Measurements from ENCODE around the gene FOXC1.

FOXC1 gene

GRCh38 chr6:1633366-1634021 lies 23.8 kb downstream of the FOXC1 start:
- H3K36me3 ChIP-seq (ENCODE audit: insufficient read depth, low read depth, low read length): no peaks in the 10 kb centered on the region
- no peak overlapping the region for H3K9ac ChIP-seq (ENCODE audit: low read depth, low read length)
- H3K4me1 ChIP-seq (ENCODE audit: insufficient read depth, low read length): no peaks in the 10 kb centered on the region
- no peak overlapping the region for H3K4me3 ChIP-seq (ENCODE audit: low read length)
- no peak overlapping the region for H3K27ac ChIP-seq (ENCODE audit: low read length)
- H3K9me3 ChIP-seq (ENCODE audit: insufficient read depth, low read depth, low read length): no peaks in the 10 kb centered on the region
- peaks cover 48% of the 10 kb centered on the region for H3K27me3 ChIP-seq (ENCODE audit: insufficient read depth, low read length)

- H3K9ac ChIP-seq (ENCODE audit: low read depth, low read length): no peak overlapping the region
- H3K27ac ChIP-seq (ENCODE audit: low read length): no peak overlapping the region
- no peak overlapping the region for H3K4me3 ChIP-seq (ENCODE audit: low read length)
- H3K9me3 ChIP-seq (ENCODE audit: insufficient read depth, low read depth, low read length): no peaks in the 10 kb centered on the region
- peaks cover 42% of the 10 kb centered on the region for H3K27me3 ChIP-seq (ENCODE audit: insufficient read depth, low read length)
- no peaks in the 10 kb centered on the region for H3K36me3 ChIP-seq (ENCODE audit: insufficient read depth, low read depth, low read length)
- no peaks in the 10 kb centered on the region for H3K4me1 ChIP-seq (ENCODE audit: insufficient read depth, low read length)
Observed at GRCh38 chr6:1634081-1634480, 24.4 kb downstream of the FOXC1 start.

- Histone ChIP-seq H3K9me3 (ENCODE audit: insufficient read depth, low read depth, low read length) (no peaks in the 10 kb centered on the region), H3K27ac (ENCODE audit: low read length) (no peak overlapping the region), H3K4me3 (ENCODE audit: low read length) (no peak overlapping the region), H3K4me1 (ENCODE audit: insufficient read depth, low read length) (no peaks in the 10 kb centered on the region), H3K27me3 (ENCODE audit: insufficient read depth, low read length) (peaks cover 28% of the 10 kb centered on the region), H3K9ac (ENCODE audit: low read depth, low read length) (no peak overlapping the region), H3K36me3 (ENCODE audit: insufficient read depth, low read depth, low read length) (no peaks in the 10 kb centered on the region)
Observed at GRCh38 chr6:1635305-1636010, 25.7 kb downstream of the FOXC1 start.

- Histone ChIP-seq H3K36me3 (ENCODE audit: insufficient read depth, low read depth, low read length) (no peaks in the 10 kb centered on the region), H3K27me3 (ENCODE audit: insufficient read depth, low read length) (peaks cover 19% of the 10 kb centered on the region), H3K9ac (ENCODE audit: low read depth, low read length) (no peak overlapping the region), H3K9me3 (ENCODE audit: insufficient read depth, low read depth, low read length) (no peaks in the 10 kb centered on the region), H3K4me3 (ENCODE audit: low read length) (no peak overlapping the region), H3K4me1 (ENCODE audit: insufficient read depth, low read length) (no peaks in the 10 kb centered on the region), H3K27ac (ENCODE audit: low read length) (no peak overlapping the region)
Observed at GRCh38 chr6:1636272-1636825, 26.6 kb downstream of the FOXC1 start.

GRCh38 chr6:1636971-1637871 lies 27.5 kb downstream of the FOXC1 start:
- peaks cover 16% of the 10 kb centered on the region for H3K27me3 ChIP-seq (ENCODE audit: insufficient read depth, low read length)
- H3K4me1 ChIP-seq (ENCODE audit: insufficient read depth, low read length): no peaks in the 10 kb centered on the region
- no peak overlapping the region for H3K4me3 ChIP-seq (ENCODE audit: low read length)
- no peaks in the 10 kb centered on the region for H3K9me3 ChIP-seq (ENCODE audit: insufficient read depth, low read depth, low read length)
- H3K9ac ChIP-seq (ENCODE audit: low read depth, low read length): no peak overlapping the region
- no peaks in the 10 kb centered on the region for H3K36me3 ChIP-seq (ENCODE audit: insufficient read depth, low read depth, low read length)
- no peak overlapping the region for H3K27ac ChIP-seq (ENCODE audit: low read length)

GRCh38 chr6:1639430-1639829 lies 29.7 kb downstream of the FOXC1 start:
- Histone ChIP-seq H3K27me3 (ENCODE audit: insufficient read depth, low read length) (peaks cover 9% of the 10 kb centered on the region; the same call in 1 of the 2 replicates), H3K4me1 (ENCODE audit: insufficient read depth, low read length) (no peaks in the 10 kb centered on the region), H3K36me3 (ENCODE audit: insufficient read depth, low read depth, low read length) (no peaks in the 10 kb centered on the region), H3K9me3 (ENCODE audit: insufficient read depth, low read depth, low read length) (no peaks in the 10 kb centered on the region), H3K4me3 (ENCODE audit: low read length) (no peak overlapping the region), H3K9ac (ENCODE audit: low read depth, low read length) (no peak overlapping the region), H3K27ac (ENCODE audit: low read length) (no peak overlapping the region)

GRCh38 chr6:1640476-1640875 lies 30.8 kb downstream of the FOXC1 start:
- Histone ChIP-seq H3K27me3 (ENCODE audit: insufficient read depth, low read length) (peaks cover 7% of the 10 kb centered on the region; the same call in 1 of the 2 replicates), H3K4me1 (ENCODE audit: insufficient read depth, low read length) (no peaks in the 10 kb centered on the region), H3K4me3 (ENCODE audit: low read length) (no peak overlapping the region), H3K9ac (ENCODE audit: low read depth, low read length) (no peak overlapping the region), H3K36me3 (ENCODE audit: insufficient read depth, low read depth, low read length) (no peaks in the 10 kb centered on the region), H3K9me3 (ENCODE audit: insufficient read depth, low read depth, low read length) (no peaks in the 10 kb centered on the region), H3K27ac (ENCODE audit: low read length) (no peak overlapping the region)

GRCh38 chr6:1641343-1641885 lies 31.7 kb downstream of the FOXC1 start:
- H3K4me3 ChIP-seq (ENCODE audit: low read length): no peak overlapping the region
- H3K4me1 ChIP-seq (ENCODE audit: insufficient read depth, low read length): no peaks in the 10 kb centered on the region
- H3K27ac ChIP-seq (ENCODE audit: low read length): no peak overlapping the region
- no peaks in the 10 kb centered on the region for H3K36me3 ChIP-seq (ENCODE audit: insufficient read depth, low read depth, low read length)
- no peak overlapping the region for H3K9ac ChIP-seq (ENCODE audit: low read depth, low read length)
- 0 out of 2 replicates have a peak, but pooled peaks cover under 1% of the 10 kb centered on the region for H3K27me3 ChIP-seq (ENCODE audit: insufficient read depth, low read length)
- H3K9me3 ChIP-seq (ENCODE audit: insufficient read depth, low read depth, low read length): no peaks in the 10 kb centered on the region

GRCh38 chr6:1643111-1643510 lies 33.4 kb downstream of the FOXC1 start:
- no peak overlapping the region for H3K9ac ChIP-seq (ENCODE audit: low read depth, low read length)
- H3K4me1 ChIP-seq (ENCODE audit: insufficient read depth, low read length): no peaks in the 10 kb centered on the region
- no peaks in the 10 kb centered on the region for H3K9me3 ChIP-seq (ENCODE audit: insufficient read depth, low read depth, low read length)
- no peaks in the 10 kb centered on the region for H3K36me3 ChIP-seq (ENCODE audit: insufficient read depth, low read depth, low read length)
- H3K4me3 ChIP-seq (ENCODE audit: low read length): no peak overlapping the region
- H3K27ac ChIP-seq (ENCODE audit: low read length): no peak overlapping the region
- no peaks in the 10 kb centered on the region for H3K27me3 ChIP-seq (ENCODE audit: insufficient read depth, low read length)

- Histone ChIP-seq H3K9me3 (ENCODE audit: insufficient read depth, low read depth, low read length) (no peaks in the 10 kb centered on the region), H3K27ac (ENCODE audit: low read length) (no peak overlapping the region), H3K4me3 (ENCODE audit: low read length) (no peak overlapping the region), H3K36me3 (ENCODE audit: insufficient read depth, low read depth, low read length) (no peaks in the 10 kb centered on the region), H3K27me3 (ENCODE audit: insufficient read depth, low read length) (no peaks in the 10 kb centered on the region), H3K9ac (ENCODE audit: low read depth, low read length) (no peak overlapping the region), H3K4me1 (ENCODE audit: insufficient read depth, low read length) (no peaks in the 10 kb centered on the region)
Observed at GRCh38 chr6:1643830-1644445, 34.2 kb downstream of the FOXC1 start.

GRCh38 chr6:1644516-1645060 lies 34.9 kb downstream of the FOXC1 start:
- no peak overlapping the region for H3K27ac ChIP-seq (ENCODE audit: low read length)
- H3K9ac ChIP-seq (ENCODE audit: low read depth, low read length): no peak overlapping the region
- H3K27me3 ChIP-seq (ENCODE audit: insufficient read depth, low read length): no peaks in the 10 kb centered on the region
- H3K36me3 ChIP-seq (ENCODE audit: insufficient read depth, low read depth, low read length): no peaks in the 10 kb centered on the region
- H3K9me3 ChIP-seq (ENCODE audit: insufficient read depth, low read depth, low read length): no peaks in the 10 kb centered on the region
- no peak overlapping the region for H3K4me3 ChIP-seq (ENCODE audit: low read length)
- no peaks in the 10 kb centered on the region for H3K4me1 ChIP-seq (ENCODE audit: insufficient read depth, low read length)
